ENCODE data around the gene TRIML1.

- no peak for TF ChIP-seq CTCF (IDR thresholded peaks at IDR 0.05)
- no peak for TF ChIP-seq EZH2 (IDR thresholded peaks at IDR 0.05; ENCODE audit: borderline replicate concordance, insufficient read depth, low read depth, low read length, poor library complexity, severe bottlenecking)
Observed at GRCh38 chr4:188154668-188155405, 15.6 kb downstream of the TRIML1 start.

Data from B cell (primary cell).